Measurements from ENCODE around the gene USP3.

The USP3 gene

DNA sequence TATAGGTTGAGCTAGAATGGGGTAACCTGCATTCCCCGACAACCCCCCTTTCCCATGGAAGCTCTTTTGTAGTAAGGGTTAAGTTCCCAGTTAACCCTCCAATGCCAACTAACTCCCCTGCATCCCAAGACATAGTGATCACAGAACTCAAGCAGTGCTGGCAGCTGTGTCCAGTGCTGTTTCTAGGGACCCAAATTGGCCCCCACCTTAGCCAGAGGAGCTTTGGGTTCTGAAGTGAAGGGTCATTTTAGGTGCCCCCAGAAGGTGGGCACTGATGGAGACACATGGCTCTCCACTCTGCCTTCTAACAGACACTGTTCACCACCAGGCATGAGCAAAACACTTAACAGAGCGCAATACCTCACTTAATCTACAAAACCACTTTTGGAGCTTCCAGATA is 99.9 kb downstream of the USP3 start:
- no peak overlapping the region for H3K4me3 ChIP-seq (ENCODE audit: low read depth in 1 of 2, low read length in 1 of 2)
- peaks cover 23% of the 10 kb centered on the region for H3K36me3 ChIP-seq
- TF ChIP-seq, protein P1, sequence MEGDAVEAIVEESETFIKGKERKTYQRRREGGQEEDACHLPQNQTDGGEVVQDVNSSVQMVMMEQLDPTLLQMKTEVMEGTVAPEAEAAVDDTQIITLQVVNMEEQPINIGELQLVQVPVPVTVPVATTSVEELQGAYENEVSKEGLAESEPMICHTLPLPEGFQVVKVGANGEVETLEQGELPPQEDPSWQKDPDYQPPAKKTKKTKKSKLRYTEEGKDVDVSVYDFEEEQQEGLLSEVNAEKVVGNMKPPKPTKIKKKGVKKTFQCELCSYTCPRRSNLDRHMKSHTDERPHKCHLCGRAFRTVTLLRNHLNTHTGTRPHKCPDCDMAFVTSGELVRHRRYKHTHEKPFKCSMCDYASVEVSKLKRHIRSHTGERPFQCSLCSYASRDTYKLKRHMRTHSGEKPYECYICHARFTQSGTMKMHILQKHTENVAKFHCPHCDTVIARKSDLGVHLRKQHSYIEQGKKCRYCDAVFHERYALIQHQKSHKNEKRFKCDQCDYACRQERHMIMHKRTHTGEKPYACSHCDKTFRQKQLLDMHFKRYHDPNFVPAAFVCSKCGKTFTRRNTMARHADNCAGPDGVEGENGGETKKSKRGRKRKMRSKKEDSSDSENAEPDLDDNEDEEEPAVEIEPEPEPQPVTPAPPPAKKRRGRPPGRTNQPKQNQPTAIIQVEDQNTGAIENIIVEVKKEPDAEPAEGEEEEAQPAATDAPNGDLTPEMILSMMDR (IDR thresholded peaks at IDR 0.05): no peak
- H3K4me1 ChIP-seq (ENCODE audit: control insufficient read depth in 1 of 2, insufficient read depth in 1 of 2, low read depth in 1 of 2, low read length in 1 of 2): peaks cover 26 to 30% of the 10 kb centered on the region in 2 experiments
- peaks cover 11% of the 10 kb centered on the region for H3K27me3 ChIP-seq
- no peaks in the 10 kb centered on the region for H3K9me3 ChIP-seq
- no peak overlapping the region for H3K27ac ChIP-seq

DNA sequence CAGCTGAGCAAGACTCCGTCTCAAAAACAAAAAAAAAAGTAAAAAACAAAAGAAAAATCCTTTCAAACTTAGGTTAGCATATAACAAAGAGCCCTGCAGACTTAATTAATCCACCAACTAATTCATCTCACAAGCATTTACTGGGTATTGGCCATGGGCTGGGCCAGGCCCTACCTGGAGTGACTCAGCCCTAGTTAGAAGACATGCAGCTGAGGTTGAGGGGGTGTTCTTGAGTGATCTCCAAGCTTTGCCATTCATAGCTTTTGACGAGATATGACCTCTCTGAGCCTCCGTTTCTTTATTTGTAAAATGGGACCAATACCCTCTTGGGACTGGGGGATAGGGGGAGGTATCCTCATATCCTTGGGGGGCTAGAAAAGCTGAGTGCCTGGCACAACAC is 100.6 kb downstream of the USP3 start:
- H3K27ac ChIP-seq: no peak overlapping the region
- TF ChIP-seq, protein P1 (IDR thresholded peaks at IDR 0.05): no peak
- H3K9me3 ChIP-seq: no peaks in the 10 kb centered on the region
- peaks cover 27% of the 10 kb centered on the region for H3K36me3 ChIP-seq
- peaks cover 18 to 23% of the 10 kb centered on the region in 2 experiments for H3K4me1 ChIP-seq (ENCODE audit: control insufficient read depth in 1 of 2, insufficient read depth in 1 of 2, low read depth in 1 of 2, low read length in 1 of 2)
- no peak overlapping the region for H3K4me3 ChIP-seq (ENCODE audit: low read depth in 1 of 2, low read length in 1 of 2)
- H3K27me3 ChIP-seq: peaks cover 11% of the 10 kb centered on the region

DNA sequence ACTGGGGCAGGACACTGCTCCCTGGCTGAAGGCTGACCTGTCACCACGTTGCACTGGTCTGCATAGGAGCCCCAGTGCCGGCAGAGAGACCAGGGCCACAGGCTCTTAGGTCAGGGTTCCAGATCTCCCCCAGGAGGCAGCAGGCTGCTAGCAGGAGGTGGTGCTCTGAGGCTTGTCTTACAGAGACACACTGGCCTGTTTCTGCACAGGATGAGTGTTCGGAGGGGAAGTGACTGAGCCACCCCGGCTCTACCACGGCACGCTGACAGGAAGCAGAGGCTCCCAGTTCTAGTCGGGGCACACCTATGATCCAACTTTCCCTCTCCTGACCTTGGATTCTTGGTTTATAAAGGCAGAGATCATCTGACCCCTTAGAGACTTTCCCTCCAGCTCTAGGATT is 101.4 kb downstream of the USP3 start:
- Histone ChIP-seq H3K27me3 (peaks cover 11% of the 10 kb centered on the region), H3K4me3 (ENCODE audit: low read depth in 1 of 2, low read length in 1 of 2) (no peak overlapping the region), H3K9me3 (no peaks in the 10 kb centered on the region), H3K27ac (no peak overlapping the region), H3K4me1 (ENCODE audit: control insufficient read depth in 1 of 2, insufficient read depth in 1 of 2, low read depth in 1 of 2, low read length in 1 of 2) (peaks cover 12 to 22% of the 10 kb centered on the region in 2 experiments), H3K36me3 (peaks cover 34% of the 10 kb centered on the region)
- TF ChIP-seq, protein P1 (IDR thresholded peaks at IDR 0.05): no peak

DNA sequence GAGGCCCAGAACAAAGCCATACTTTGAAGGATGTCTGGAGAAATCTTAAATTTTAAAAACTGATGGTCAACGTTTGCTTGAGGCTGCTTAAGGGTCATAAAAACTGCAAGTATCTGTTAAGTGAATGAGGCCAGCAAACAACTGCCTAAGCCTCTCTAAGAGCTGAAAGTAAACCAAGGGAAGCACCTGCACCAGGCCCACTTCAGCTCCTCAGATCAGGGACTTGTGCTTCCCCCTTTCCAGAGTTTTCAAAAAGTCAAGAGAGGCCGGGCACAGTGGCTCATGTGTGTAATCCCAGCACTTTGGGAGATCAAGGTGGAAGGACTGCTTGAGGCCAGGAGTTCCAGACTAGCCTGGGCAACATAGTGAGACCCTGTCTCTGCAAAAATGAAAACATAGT is 101.9 kb downstream of the USP3 start:
- no peaks in the 10 kb centered on the region for H3K9me3 ChIP-seq
- H3K4me3 ChIP-seq (ENCODE audit: low read depth in 1 of 2, low read length in 1 of 2): no peak overlapping the region
- H3K36me3 ChIP-seq: peaks cover 39% of the 10 kb centered on the region
- peaks cover 9% of the 10 kb centered on the region for H3K27me3 ChIP-seq
- peaks cover 7 to 18% of the 10 kb centered on the region in 2 experiments for H3K4me1 ChIP-seq (ENCODE audit: control insufficient read depth in 1 of 2, insufficient read depth in 1 of 2, low read depth in 1 of 2, low read length in 1 of 2)
- TF ChIP-seq, protein P1 (IDR thresholded peaks at IDR 0.05): no peak
- no peak overlapping the region for H3K27ac ChIP-seq

DNA sequence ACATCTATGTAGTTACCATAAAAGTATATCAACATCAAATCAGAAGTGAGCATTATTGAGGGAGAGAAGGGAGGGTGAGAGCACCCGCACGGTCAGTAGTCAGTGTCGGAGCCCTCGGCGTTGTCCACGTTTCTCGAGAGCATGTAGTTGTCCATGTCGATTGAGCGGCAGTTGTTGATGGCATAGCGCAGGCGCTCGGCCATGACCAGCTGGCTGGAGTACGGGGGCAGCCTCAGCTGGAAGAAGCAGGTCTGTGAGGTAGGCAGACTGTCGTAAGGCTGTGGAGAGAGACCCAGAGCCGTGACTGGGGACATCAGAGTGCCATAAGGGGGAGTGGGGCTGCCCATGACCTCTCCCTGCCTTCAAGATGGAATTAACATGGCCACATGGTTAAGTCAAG is 104.6 kb downstream of the USP3 start:
- Histone ChIP-seq H3K27me3 (no peaks in the 10 kb centered on the region), H3K4me3 (ENCODE audit: low read depth in 1 of 2, low read length in 1 of 2) (no peak overlapping the region), H3K9me3 (no peaks in the 10 kb centered on the region), H3K27ac (no peak overlapping the region), H3K36me3 (peaks cover 64% of the 10 kb centered on the region), H3K4me1 (ENCODE audit: control insufficient read depth in 1 of 2, insufficient read depth in 1 of 2, low read depth in 1 of 2, low read length in 1 of 2) (peaks cover 0 to 11% of the 10 kb centered on the region in 2 experiments)
- TF ChIP-seq, protein P1 (IDR thresholded peaks at IDR 0.05): no peak

DNA sequence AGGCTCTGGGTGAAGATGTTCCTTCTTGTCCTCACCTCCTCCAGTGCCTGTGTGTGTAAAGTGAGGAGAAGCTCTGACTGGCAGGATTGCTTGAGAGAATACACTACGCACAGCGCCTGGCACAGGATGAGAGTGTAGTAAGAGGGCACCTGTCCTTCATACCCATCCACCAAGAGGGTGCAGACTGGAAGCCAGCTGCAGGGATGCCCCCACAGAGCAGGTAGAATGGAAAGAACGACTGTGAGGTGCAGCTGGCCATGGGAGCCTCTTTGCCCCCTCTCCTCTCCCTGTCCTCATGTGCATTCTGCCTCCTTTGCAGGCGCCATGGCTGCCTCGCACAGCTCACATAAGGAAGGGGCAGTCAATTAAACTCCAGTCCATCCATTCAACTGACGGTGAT is 105.1 kb downstream of the USP3 start:
- TF ChIP-seq, protein P1 (IDR thresholded peaks at IDR 0.05): no peak
- Histone ChIP-seq H3K27me3 (no peaks in the 10 kb centered on the region), H3K9me3 (no peaks in the 10 kb centered on the region), H3K4me1 (ENCODE audit: control insufficient read depth in 1 of 2, insufficient read depth in 1 of 2, low read depth in 1 of 2, low read length in 1 of 2) (peaks cover 0 to 11% of the 10 kb centered on the region in 2 experiments), H3K4me3 (ENCODE audit: low read depth in 1 of 2, low read length in 1 of 2) (no peak overlapping the region), H3K36me3 (peaks cover 69% of the 10 kb centered on the region), H3K27ac (no peak overlapping the region)
